K562 (cell line): ENCODE measurements around the gene CRY2. TPM values are rescaled to one million over a fixed set of nuclear protein-coding genes. Genes with fewer than 3 reads are reported as not detected.

ENCODE experiments used
- BRD9 ChIP-seq: fragments of 450-650 bp; IDR thresholded peaks from 2 replicates; pipeline ENCODE4 v1.6.1; 2018; ENCODE audit warnings: low read depth; ENCODE audit not compliant: partially characterized antibody
- CHD2 ChIP-seq: IDR thresholded peaks from 2 replicates; pipeline ENCODE4 v1.6.1; 2011; ENCODE audit warnings: low read depth, low read length
- CREB1 ChIP-seq, 2 experiments: sonication (generic) in 1 of 2; formaldehyde crosslinking in 1 of 2; IDR thresholded peaks; 2 replicates each; pipeline versions ENCODE4 v1.6.1 to v1.8.0; 2012 to 2022; ENCODE audit warnings: inconsistent platforms in 1 of 2, mild to moderate bottlenecking in 1 of 2, missing genetic modification reagents in 1 of 2, moderate library complexity in 1 of 2
- EHMT2 ChIP-seq: fragments of 450-650 bp; IDR thresholded peaks from 2 replicates; pipeline ENCODE4 v1.6.1; 2018; ENCODE audit warnings: antibody characterized with exemption
- ESRRA ChIP-seq: fragments of 450-650 bp; IDR thresholded peaks from 2 replicates; pipeline ENCODE4 v1.6.1; 2014; ENCODE audit warnings: low read depth, mild to moderate bottlenecking, moderate library complexity, borderline replicate concordance
- ETV1 ChIP-seq: fragments of 450-650 bp; conservative IDR thresholded peaks from 2 replicates; pipeline ENCODE4 v1.6.1; 2016; ENCODE audit warnings: missing genetic modification characterization, control low read depth, low read depth, missing compliant biosample characterization
- FOSL1 ChIP-seq: fragments of 200-800 bp; sonication (Bioruptor generic); conservative IDR thresholded peaks from 2 replicates; pipeline ENCODE4 v1.6.1; 2016; ENCODE audit warnings: missing genetic modification characterization, missing compliant biosample characterization
- JUNB ChIP-seq: fragments of 450-650 bp; formaldehyde crosslinking; conservative IDR thresholded peaks from 2 replicates; pipeline ENCODE4 v1.4.0; 2020; ENCODE audit warnings: mild to moderate bottlenecking
- L3MBTL2 ChIP-seq: fragments of 450-650 bp; IDR thresholded peaks from 2 replicates; pipeline ENCODE4 v1.6.1; 2016; ENCODE audit warnings: mild to moderate bottlenecking, moderate library complexity
- RBBP5 ChIP-seq: fragments of 200-600 bp; sonication (generic); IDR thresholded peaks from 2 replicates; pipeline ENCODE4 v1.6.1; 2012; ENCODE audit warnings: borderline replicate concordance, mild to moderate bottlenecking, low read length, control low read depth, inconsistent platforms; ENCODE audit not compliant: insufficient read depth, poor library complexity, severe bottlenecking
- SIN3B ChIP-seq: fragments of 450-650 bp; IDR thresholded peaks from 2 replicates; pipeline ENCODE4 v1.6.1; 2017; ENCODE audit warnings: low read depth, mild to moderate bottlenecking, moderate library complexity
- SIRT6 ChIP-seq: IDR thresholded peaks from one replicate; pipeline ENCODE4 v1.6.1; 2012; ENCODE audit warnings: low read depth, mild to moderate bottlenecking, control low read depth, inconsistent platforms, low read length, moderate library complexity
- TAF15 ChIP-seq: fragments of 200-400 bp; formaldehyde crosslinking; IDR thresholded peaks from 2 replicates; pipeline ENCODE4 v1.6.1; 2017; ENCODE audit warnings: mild to moderate bottlenecking, low read depth, low read length, moderate library complexity
- TBP ChIP-seq: optimal IDR thresholded peaks from 2 replicates; pipeline ENCODE3; 2011; ENCODE audit warnings: low read depth, low read length, improper control_type of control experiment
- ZNF174 ChIP-seq: fragments of 250-450 bp; sonication (Bioruptor Pico); IDR thresholded peaks from 2 replicates; pipeline ENCODE4 v1.4.0; 2020; ENCODE audit warnings: mild to moderate bottlenecking
- ZNF583 ChIP-seq: fragments of 250-450 bp; sonication (Bioruptor Pico); IDR thresholded peaks from 2 replicates; pipeline ENCODE4 v1.4.0; 2020
- ZNF785 ChIP-seq: fragments of 250-450 bp; sonication (Bioruptor Pico); IDR thresholded peaks from 2 replicates; pipeline ENCODE4 v1.4.0; 2020; ENCODE audit warnings: mild to moderate bottlenecking
- polyA plus RNA-seq, 8 experiments: library from polyadenylated mRNA; depleted of rRNA in 4 of 8; stranded (reverse) in 5 of 8; unstranded in 3 of 8; fragments of >200 nt; fragmentation: Nextera tagmentation in 2 of 8; fragmentation: Illumina TruSeq in 1 of 8; extraction: Ambion mirVana in 2 of 8; extraction: Trizol in 1 of 8; gene quantifications; 2 replicates each; pipeline versions ENCODE4 v1.2.1 to v1.2.3, GENCODE V29; 2011 to 2014; ENCODE audit warnings: inconsistent platforms in 1 of 8, missing spikeins in 1 of 8
- total RNA-seq, 7 experiments: library from RNA; depleted of rRNA in 6 of 7; stranded (reverse); fragments of >200 nt in 6 of 7; fragmentation: Illumina TruSeq in 2 of 7; extraction: Trizol in 2 of 7; gene quantifications; 2 replicates each; pipeline versions ENCODE4 v1.2.1 to v1.2.3, GENCODE V29; 2011 to 2021; ENCODE audit warnings: low replicate concordance in 1 of 7
- TF ChIP-seq, protein P1 (sequence below): fragments of 450-650 bp; formaldehyde crosslinking; IDR thresholded peaks from 2 replicates; pipeline ENCODE4 v1.4.0; 2020; ENCODE audit warnings: mild to moderate bottlenecking, moderate library complexity
- TF ChIP-seq, protein P2 (sequence below): sonication (generic); formaldehyde crosslinking; IDR thresholded peaks from 2 replicates; pipeline ENCODE4 v1.8.1; 2023; ENCODE audit warnings: mild to moderate bottlenecking, missing genetic modification reagents, moderate library complexity
- TF ChIP-seq, protein P3 (sequence below): sonication (generic); formaldehyde crosslinking; IDR thresholded peaks from 2 replicates; pipeline ENCODE4 v1.8.1; 2023; ENCODE audit warnings: mild to moderate bottlenecking, missing genetic modification reagents
- TF ChIP-seq, protein P4 (sequence below): IDR thresholded peaks from 2 replicates; pipeline ENCODE4 v1.6.1; 2011; ENCODE audit not compliant: insufficient read length; ENCODE audit errors: extremely low read depth
- TF ChIP-seq, protein P5 (sequence below), 2 experiments: fragments of 450-650 bp; conservative IDR thresholded peaks; 2 replicates each; pipeline ENCODE4 v1.6.1; 2017; ENCODE audit warnings: mild to moderate bottlenecking in 2 of 2, moderate library complexity in 2 of 2

CRY2 gene
- total and polyA plus RNA-seq, 9 of the 15 experiments (the other 6 are each of a cell fraction or from before 2014, with no cell fraction given): 2.3 to 23.9 (median 14.8) TPM

DNA sequence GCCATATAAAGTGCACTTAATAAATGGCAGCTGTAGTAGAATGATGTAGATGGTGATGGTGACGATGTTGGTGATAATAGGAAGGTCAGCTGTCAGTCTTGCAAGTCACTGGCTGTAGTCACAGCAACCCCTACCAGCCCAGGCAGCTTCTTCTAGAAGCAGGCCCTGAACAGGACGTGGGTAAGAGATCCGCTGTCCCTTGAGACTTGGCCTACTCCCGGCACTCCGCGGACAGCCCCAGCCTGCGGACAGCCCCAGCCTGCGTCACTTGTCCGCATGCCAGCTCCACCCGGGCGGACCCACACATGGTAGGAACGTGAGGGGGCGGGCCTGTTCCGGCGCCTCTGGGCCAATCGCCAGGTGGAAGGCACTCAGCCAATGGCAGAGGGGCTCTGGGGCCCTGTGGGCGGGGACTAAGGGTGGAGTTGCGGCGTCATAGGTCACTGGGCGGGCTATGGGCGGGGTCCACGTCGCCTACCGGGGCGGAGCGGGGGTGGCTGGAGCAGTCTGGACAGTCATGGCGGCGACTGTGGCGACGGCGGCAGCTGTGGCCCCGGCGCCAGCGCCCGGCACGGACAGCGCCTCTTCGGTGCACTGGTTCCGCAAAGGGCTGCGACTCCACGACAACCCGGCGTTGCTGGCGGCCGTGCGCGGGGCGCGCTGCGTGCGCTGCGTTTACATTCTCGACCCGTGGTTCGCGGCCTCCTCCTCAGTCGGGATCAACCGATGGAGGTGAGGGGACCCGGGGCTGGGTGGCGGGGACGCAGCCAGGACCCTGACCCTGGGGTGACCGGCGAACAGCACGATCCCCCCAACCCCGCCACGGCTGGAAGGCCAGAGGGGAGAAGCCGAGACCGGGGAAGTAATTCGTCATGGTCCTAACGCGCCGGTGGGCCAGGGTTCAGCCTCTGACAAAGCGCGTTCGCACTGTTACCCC lies at the start of gene CRY2 (continued):
- TF ChIP-seq CREB1 (IDR thresholded peaks at IDR 0.05): peak; percentile 81
- peak; percentile 89 for TF ChIP-seq CREB1 (CRISPR knock-in tag; IDR thresholded peaks at IDR 0.05)
- peak; percentile 9; the same call in 1 of the 2 replicates for TF ChIP-seq CHD2
- TF ChIP-seq, protein P1, sequence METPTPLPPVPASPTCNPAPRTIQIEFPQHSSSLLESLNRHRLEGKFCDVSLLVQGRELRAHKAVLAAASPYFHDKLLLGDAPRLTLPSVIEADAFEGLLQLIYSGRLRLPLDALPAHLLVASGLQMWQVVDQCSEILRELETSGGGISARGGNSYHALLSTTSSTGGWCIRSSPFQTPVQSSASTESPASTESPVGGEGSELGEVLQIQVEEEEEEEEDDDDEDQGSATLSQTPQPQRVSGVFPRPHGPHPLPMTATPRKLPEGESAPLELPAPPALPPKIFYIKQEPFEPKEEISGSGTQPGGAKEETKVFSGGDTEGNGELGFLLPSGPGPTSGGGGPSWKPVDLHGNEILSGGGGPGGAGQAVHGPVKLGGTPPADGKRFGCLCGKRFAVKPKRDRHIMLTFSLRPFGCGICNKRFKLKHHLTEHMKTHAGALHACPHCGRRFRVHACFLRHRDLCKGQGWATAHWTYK: peak; percentile 66; the same call in 1 of the 2 replicates
- no peak for TF ChIP-seq ZNF174 (CRISPR knock-in tag)
- TF ChIP-seq SIN3B: peak; percentile 76; the same call in 1 of the 2 replicates
- TF ChIP-seq, protein P2, sequence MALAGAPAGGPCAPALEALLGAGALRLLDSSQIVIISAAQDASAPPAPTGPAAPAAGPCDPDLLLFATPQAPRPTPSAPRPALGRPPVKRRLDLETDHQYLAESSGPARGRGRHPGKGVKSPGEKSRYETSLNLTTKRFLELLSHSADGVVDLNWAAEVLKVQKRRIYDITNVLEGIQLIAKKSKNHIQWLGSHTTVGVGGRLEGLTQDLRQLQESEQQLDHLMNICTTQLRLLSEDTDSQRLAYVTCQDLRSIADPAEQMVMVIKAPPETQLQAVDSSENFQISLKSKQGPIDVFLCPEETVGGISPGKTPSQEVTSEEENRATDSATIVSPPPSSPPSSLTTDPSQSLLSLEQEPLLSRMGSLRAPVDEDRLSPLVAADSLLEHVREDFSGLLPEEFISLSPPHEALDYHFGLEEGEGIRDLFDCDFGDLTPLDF (CRISPR knock-in tag): peak; percentile 87
- TF ChIP-seq, protein P3, sequence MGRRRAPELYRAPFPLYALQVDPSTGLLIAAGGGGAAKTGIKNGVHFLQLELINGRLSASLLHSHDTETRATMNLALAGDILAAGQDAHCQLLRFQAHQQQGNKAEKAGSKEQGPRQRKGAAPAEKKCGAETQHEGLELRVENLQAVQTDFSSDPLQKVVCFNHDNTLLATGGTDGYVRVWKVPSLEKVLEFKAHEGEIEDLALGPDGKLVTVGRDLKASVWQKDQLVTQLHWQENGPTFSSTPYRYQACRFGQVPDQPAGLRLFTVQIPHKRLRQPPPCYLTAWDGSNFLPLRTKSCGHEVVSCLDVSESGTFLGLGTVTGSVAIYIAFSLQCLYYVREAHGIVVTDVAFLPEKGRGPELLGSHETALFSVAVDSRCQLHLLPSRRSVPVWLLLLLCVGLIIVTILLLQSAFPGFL: no peak
- no peak for TF ChIP-seq ZNF785 (CRISPR knock-in tag)
- TF ChIP-seq ESRRA: no peak
- 0 out of 2 replicates have a peak, but pooled peaks have one; percentile 59 for TF ChIP-seq ZNF583 (CRISPR knock-in tag)
- peak; percentile 86 for TF ChIP-seq L3MBTL2
- TF ChIP-seq JUNB (CRISPR knock-in tag): no peak
- no peak for TF ChIP-seq ETV1 (tag)
- TF ChIP-seq TAF15: no peak
- TF ChIP-seq TBP: peak; percentile 94
- TF ChIP-seq, protein P4, sequence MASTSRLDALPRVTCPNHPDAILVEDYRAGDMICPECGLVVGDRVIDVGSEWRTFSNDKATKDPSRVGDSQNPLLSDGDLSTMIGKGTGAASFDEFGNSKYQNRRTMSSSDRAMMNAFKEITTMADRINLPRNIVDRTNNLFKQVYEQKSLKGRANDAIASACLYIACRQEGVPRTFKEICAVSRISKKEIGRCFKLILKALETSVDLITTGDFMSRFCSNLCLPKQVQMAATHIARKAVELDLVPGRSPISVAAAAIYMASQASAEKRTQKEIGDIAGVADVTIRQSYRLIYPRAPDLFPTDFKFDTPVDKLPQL: no peak
- TF ChIP-seq FOSL1: no peak
- TF ChIP-seq BRD9: no peak
- TF ChIP-seq, protein P5, sequence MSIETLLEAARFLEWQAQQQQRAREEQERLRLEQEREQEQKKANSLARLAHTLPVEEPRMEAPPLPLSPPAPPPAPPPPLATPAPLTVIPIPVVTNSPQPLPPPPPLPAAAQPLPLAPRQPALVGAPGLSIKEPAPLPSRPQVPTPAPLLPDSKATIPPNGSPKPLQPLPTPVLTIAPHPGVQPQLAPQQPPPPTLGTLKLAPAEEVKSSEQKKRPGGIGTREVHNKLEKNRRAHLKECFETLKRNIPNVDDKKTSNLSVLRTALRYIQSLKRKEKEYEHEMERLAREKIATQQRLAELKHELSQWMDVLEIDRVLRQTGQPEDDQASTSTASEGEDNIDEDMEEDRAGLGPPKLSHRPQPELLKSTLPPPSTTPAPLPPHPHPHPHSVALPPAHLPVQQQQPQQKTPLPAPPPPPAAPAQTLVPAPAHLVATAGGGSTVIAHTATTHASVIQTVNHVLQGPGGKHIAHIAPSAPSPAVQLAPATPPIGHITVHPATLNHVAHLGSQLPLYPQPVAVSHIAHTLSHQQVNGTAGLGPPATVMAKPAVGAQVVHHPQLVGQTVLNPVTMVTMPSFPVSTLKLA (conservative IDR thresholded peaks at IDR 0.05): peak; percentile 100
- no peak for TF ChIP-seq SIRT6
- peak; percentile 65 for TF ChIP-seq RBBP5
- no peak; the same call in 1 of the 2 replicates for TF ChIP-seq EHMT2
